SH-SY5Y (cell line): ENCODE results near the gene IRF4.

Experiments used
- GATA2 ChIP-seq: IDR thresholded peaks from 2 replicates; pipeline ENCODE4 v1.6.1; 2011; ENCODE audit warnings: mild to moderate bottlenecking, low read depth, low read length
- GATA3 ChIP-seq: IDR thresholded peaks from 2 replicates; pipeline ENCODE4 v1.6.1; 2011; ENCODE audit warnings: low read depth, mild to moderate bottlenecking, low read length, moderate library complexity

- TF ChIP-seq GATA2: no peak
- no peak for TF ChIP-seq GATA3
Observed at GRCh38 chr6:423799-424345, 32.3 kb downstream of the IRF4 start.
